ENCODE data around the gene MMD.

MMD gene

GRCh38 chr17:55377671-55378275 is 43.9 kb downstream of the MMD start:
- DNase-seq (ENCODE audit: extremely low read depth, insufficient read length): no peak
- H3K4me3 ChIP-seq (replicated peaks; ENCODE audit: low read depth, low read length): no peak overlapping the region
- H3K27me3 ChIP-seq (replicated peaks; ENCODE audit: control insufficient read depth, insufficient read depth, low read length): no peaks in the 10 kb centered on the region; the same call in 1 of the 2 replicates
- no peaks in the 10 kb centered on the region for H3K36me3 ChIP-seq (ENCODE audit: control insufficient read depth, insufficient read depth, low read length)
- TF ChIP-seq CTCF (IDR thresholded peaks at IDR 0.05; ENCODE audit: insufficient read depth, low read length, poor library complexity, severe bottlenecking): no peak

- H3K27me3 ChIP-seq (replicated peaks; ENCODE audit: control insufficient read depth, insufficient read depth, low read length): no peaks in the 10 kb centered on the region; the same call in 1 of the 2 replicates
- H3K36me3 ChIP-seq (ENCODE audit: control insufficient read depth, insufficient read depth, low read length): no peaks in the 10 kb centered on the region
- no peak overlapping the region for H3K4me3 ChIP-seq (replicated peaks; ENCODE audit: low read depth, low read length)
- no peak for DNase-seq (ENCODE audit: extremely low read depth, insufficient read length)
- no peak for TF ChIP-seq CTCF (IDR thresholded peaks at IDR 0.05; ENCODE audit: insufficient read depth, low read length, poor library complexity, severe bottlenecking)
These were observed 52.9 kb downstream of the MMD start for GRCh38 chr17:55368706-55369105.

GRCh38 chr17:55366020-55366481 is 55.6 kb downstream of the MMD start:
- no peak for TF ChIP-seq CTCF (IDR thresholded peaks at IDR 0.05; ENCODE audit: insufficient read depth, low read length, poor library complexity, severe bottlenecking)
- Histone ChIP-seq H3K27me3 (replicated peaks; ENCODE audit: control insufficient read depth, insufficient read depth, low read length) (no peaks in the 10 kb centered on the region; the same call in 1 of the 2 replicates), H3K36me3 (ENCODE audit: control insufficient read depth, insufficient read depth, low read length) (no peaks in the 10 kb centered on the region), H3K4me3 (replicated peaks; ENCODE audit: low read depth, low read length) (no peak overlapping the region)
- no peak for DNase-seq (ENCODE audit: extremely low read depth, insufficient read length)

GRCh38 chr17:55363033-55363432 is 58.6 kb downstream of the MMD start:
- no peaks in the 10 kb centered on the region for H3K27me3 ChIP-seq (replicated peaks; ENCODE audit: control insufficient read depth, insufficient read depth, low read length)
- H3K36me3 ChIP-seq (ENCODE audit: control insufficient read depth, insufficient read depth, low read length): no peaks in the 10 kb centered on the region
- no peak overlapping the region for H3K4me3 ChIP-seq (replicated peaks; ENCODE audit: low read depth, low read length)
- DNase-seq (ENCODE audit: extremely low read depth, insufficient read length): no peak
- TF ChIP-seq CTCF (IDR thresholded peaks at IDR 0.05; ENCODE audit: insufficient read depth, low read length, poor library complexity, severe bottlenecking): no peak

- DNase-seq (ENCODE audit: extremely low read depth, insufficient read length): no peak
- no peak overlapping the region for H3K4me3 ChIP-seq (replicated peaks; ENCODE audit: low read depth, low read length)
- H3K27me3 ChIP-seq (replicated peaks; ENCODE audit: control insufficient read depth, insufficient read depth, low read length): no peaks in the 10 kb centered on the region
- no peak for TF ChIP-seq CTCF (IDR thresholded peaks at IDR 0.05; ENCODE audit: insufficient read depth, low read length, poor library complexity, severe bottlenecking)
- no peaks in the 10 kb centered on the region for H3K36me3 ChIP-seq (ENCODE audit: control insufficient read depth, insufficient read depth, low read length)
These were observed 60.7 kb downstream of the MMD start for GRCh38 chr17:55360971-55361370.

Measured in GM06990 (cell line).